GM23248 (cell line): Measurements from ENCODE around the gene CNTNAP4.

Experiments
- EZH2 ChIP-seq: fragments of 200-600 bp; sonication (generic); IDR thresholded peaks from 2 replicates; pipeline ENCODE4 v1.6.1; 2018; ENCODE audit warnings: antibody characterized with exemption, mild to moderate bottlenecking; ENCODE audit not compliant: insufficient read depth, poor library complexity, severe bottlenecking
- EZH2phosphoT487 ChIP-seq: fragments of 200-600 bp; sonication (generic); IDR thresholded peaks from 2 replicates; pipeline ENCODE4 v1.6.1; 2018; ENCODE audit warnings: antibody characterized with exemption, moderate library complexity, mild to moderate bottlenecking, low read depth; ENCODE audit not compliant: insufficient read depth

DNA sequence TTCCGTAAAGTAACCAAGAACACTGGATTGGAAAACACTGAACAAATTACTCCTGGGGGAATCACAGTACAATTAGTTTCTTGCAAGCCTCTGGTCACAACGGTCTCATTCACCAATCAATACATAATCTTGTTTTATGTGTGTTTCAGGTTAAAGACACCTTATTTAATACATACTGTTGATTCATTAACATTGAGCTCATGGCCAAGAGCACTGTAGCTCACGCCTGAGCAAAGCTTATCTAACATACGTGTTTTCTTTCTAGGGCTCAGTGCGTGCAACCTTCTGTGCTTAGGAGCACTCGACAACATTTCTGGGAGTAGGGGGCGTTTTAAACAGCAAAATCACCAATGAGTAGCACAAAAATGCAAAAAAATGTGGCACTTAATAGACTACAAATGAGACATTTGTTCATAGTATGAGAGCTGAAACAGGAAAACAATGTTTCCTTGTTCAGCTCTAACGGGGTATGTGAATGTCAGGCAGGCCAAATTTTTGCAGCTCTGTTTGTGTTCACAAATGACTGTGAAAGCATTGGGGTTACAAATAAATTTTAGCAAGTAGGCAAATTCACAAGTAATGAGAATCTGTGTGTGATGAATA is 206.2 kb downstream of the CNTNAP4 start:
- no peak for TF ChIP-seq EZH2
- no peak for TF ChIP-seq EZH2phosphoT487
